Pancreas (tissue), 10 donors: ENCODE results near the gene CAMSAP1. TPM values are rescaled to one million over a fixed set of nuclear protein-coding genes. Genes with fewer than 3 reads are reported as not detected.

ENCODE experiments used
- ATAC-seq, 4 donors: fragments of 200-7000 bp; cut with Tn5 transposase; one replicate each; pipeline versions ENCODE4 v1.8.0 to v1.9.1; 2020; ENCODE audit warnings: mild to moderate bottlenecking in 4 of 4, moderate library complexity in 4 of 4
- DNase-seq, 6 donors: peaks; one replicate each; pipeline ENCODE4 v3.0.0-alpha.2; 2020
- FAIRE-seq: peaks from 2 replicates; lab custom pipeline; 2012; peaks lifted over from hg19 to GRCh38; lab: Jason Lieb, UNC
- H3K27ac ChIP-seq, 4 donors: fragments of 200-600 bp; sonication (generic); 1 replicate in 3 of 4; 2 replicates in 1 of 4; pipeline versions ENCODE4 v1.5.0 to v1.8.0; 2020
- H3K27me3 ChIP-seq, 4 donors: fragments of 200-600 bp; one replicate each; pipeline ENCODE4 v1.8.0; 2021
- H3K36me3 ChIP-seq, 3 donors: fragments of 200-600 bp; sonication (generic) in 1 of 3; one replicate each; pipeline versions ENCODE4 v1.5.0 to v1.8.0; 2020 to 2021
- H3K4me1 ChIP-seq, 3 donors: fragments of 200-600 bp; one replicate each; pipeline ENCODE4 v1.8.0; 2021
- H3K4me3 ChIP-seq, 4 donors: fragments of 200-600 bp; sonication (generic) in 2 of 4; one replicate each; pipeline versions ENCODE4 v1.5.0 to v1.8.0; 2020 to 2021
- H3K9me3 ChIP-seq, 4 donors: fragments of 200-600 bp; one replicate each; pipeline ENCODE4 v1.8.0; 2021
- CTCF ChIP-seq, 4 donors: fragments of 200-600 bp; sonication (generic) in 3 of 4; IDR thresholded peaks; one replicate each; pipeline versions ENCODE4 v1.5.0 to v1.8.0; 2021; ENCODE audit warnings: antibody characterized with exemption in 4 of 4
- WGBS, 2 donors: extraction: QIAGEN DNeasy Blood & Tissue Kit; methylation state at CpG; one replicate each; pipeline ENCODE4 v1.1.7; 2013; 5-methylcytosine and 5-hydroxymethylcytosine counted together
- intact Hi-C, 3 donors: fragments of 100-400 bp; cut with DNase I; formaldehyde crosslinking; loops; one replicate each; pipeline versions ENCODE4 v1.11.1 to v1.14.2; 2022
- polyA plus RNA-seq, 2 donors: library from polyadenylated mRNA; stranded (reverse); fragments of 200-250 nt; gene quantifications; one replicate each; pipeline ENCODE4 v1.2.3, GENCODE V29; 2013
- total RNA-seq, 6 donors: library from RNA; stranded (reverse); fragmentation: NEBNext Ultra II Directional in 4 of 6; extraction: Animal tissue kit (Norgen Biotek cat#: 25700) in 4 of 6; gene quantifications; one replicate each; pipeline versions ENCODE4 v1.2.1 to v1.2.4, GENCODE V29; 2021 to 2023
- donor health status: healthy with polysubstance abuse.
- donor health status: DM: no; HTN: no; CAD: no; lungs with moderate emphysema.
- donor health status: DM: no; HTN: no; CAD: no.
- donor health status: control.
- donor health status: control.
- donor health status: Bipolar disorder and iron deficiency.
- donor health status: DM: yes; HTN: yes; CAD: no.
- donor health status: DM: no; HTN: no; CAD: no.
- donor health status: DM: no; HTN: no; CAD: no.
- donor health status: DM: yes; HTN: yes; CAD: no.

Gene CAMSAP1
- total and polyA plus RNA-seq, 8 donors, result 3.8 to 20.1 (median 12.7) TPM

GRCh38 chr9:135787776-135788575 lies 119.4 kb downstream of the CAMSAP1 start:
- ATAC-seq (no peak), DNase-seq (peak in 1 of 6 donors; percentile 63), FAIRE-seq (no peak)
- intact Hi-C loops, result no loop called here
- H3K36me3 ChIP-seq, result no peaks in the 10 kb centered on the region
- H3K27ac ChIP-seq, result no peak overlapping the region
- no peaks in the 10 kb centered on the region for H3K4me1 ChIP-seq
- no peaks in the 10 kb centered on the region for H3K9me3 ChIP-seq
- WGBS, 2 donors, result 57 to 72% methylated on average over 38 of the region's 38 CpGs
- H3K4me3 ChIP-seq, result no peak overlapping the region
- H3K27me3 ChIP-seq, result no peaks in the 10 kb centered on the region
- no peak for TF ChIP-seq CTCF (IDR thresholded peaks at IDR 0.05)

- ATAC-seq (no peak), DNase-seq (peak in 1 of 6 donors; percentile 50), FAIRE-seq (no peak)
- Histone ChIP-seq H3K36me3 (no peaks in the 10 kb centered on the region), H3K9me3 (no peaks in the 10 kb centered on the region), H3K27me3 (no peaks in the 10 kb centered on the region), H3K27ac (no peak overlapping the region), H3K4me1 (no peaks in the 10 kb centered on the region), H3K4me3 (no peak overlapping the region)
- TF ChIP-seq CTCF (IDR thresholded peaks at IDR 0.05), result no peak
- intact Hi-C loops, result no loop called here
- WGBS, 2 donors, result 43 to 54% methylated on average over 16 of the region's 16 CpGs
Measured at GRCh38 chr9:135787317-135787716, 120.0 kb downstream of the CAMSAP1 start.

- DNase-seq (no peak), FAIRE-seq (no peak), ATAC-seq (no peak)
- TF ChIP-seq CTCF (IDR thresholded peaks at IDR 0.05), result no peak
- intact Hi-C loops, result no loop called here
- H3K36me3 ChIP-seq, result no peaks in the 10 kb centered on the region
- H3K4me3 ChIP-seq, result no peak overlapping the region
- no peaks in the 10 kb centered on the region for H3K9me3 ChIP-seq
- no peaks in the 10 kb centered on the region for H3K4me1 ChIP-seq
- H3K27me3 ChIP-seq, result no peaks in the 10 kb centered on the region
- 65 to 78% methylated on average over 42 to 44 of the region's 44 CpGs for WGBS, 2 donors
- H3K27ac ChIP-seq, result no peak overlapping the region
Measured at GRCh38 chr9:135786146-135786690, 121.1 kb downstream of the CAMSAP1 start.

- Histone ChIP-seq H3K4me3 (no peak overlapping the region), H3K4me1 (no peaks in the 10 kb centered on the region), H3K9me3 (no peaks in the 10 kb centered on the region), H3K36me3 (no peaks in the 10 kb centered on the region), H3K27me3 (no peaks in the 10 kb centered on the region), H3K27ac (no peak overlapping the region)
- 59 to 71% methylated on average over 18 to 22 of the region's 22 CpGs for WGBS, 2 donors
- intact Hi-C loops, result no loop called here
- FAIRE-seq, result no peak
- no peak for ATAC-seq
- no peak for TF ChIP-seq CTCF (IDR thresholded peaks at IDR 0.05)
- peak in 1 of 6 donors; percentile 44 for DNase-seq
Measured at GRCh38 chr9:135785013-135785575, 122.3 kb downstream of the CAMSAP1 start.
